Retinal pigment epithelial cell (primary cell): Measurements from ENCODE around the gene MEF2C.

Experiments
- DNase-seq: peaks from one replicate; pipeline ENCODE4 v3.0.0-alpha.2; 2010; ENCODE audit warnings: low read depth
- H3K4me3 ChIP-seq: 2 replicates; pipeline ENCODE4 v1.5.1; 2011; ENCODE audit warnings: mild to moderate bottlenecking, low read length, control low read depth, moderate library complexity
- TF ChIP-seq, protein P1 (sequence below): conservative IDR thresholded peaks from 2 replicates; pipeline ENCODE4 v1.5.1; 2011; ENCODE audit warnings: low read depth, low read length, control low read depth, inconsistent platforms

Gene MEF2C

DNA sequence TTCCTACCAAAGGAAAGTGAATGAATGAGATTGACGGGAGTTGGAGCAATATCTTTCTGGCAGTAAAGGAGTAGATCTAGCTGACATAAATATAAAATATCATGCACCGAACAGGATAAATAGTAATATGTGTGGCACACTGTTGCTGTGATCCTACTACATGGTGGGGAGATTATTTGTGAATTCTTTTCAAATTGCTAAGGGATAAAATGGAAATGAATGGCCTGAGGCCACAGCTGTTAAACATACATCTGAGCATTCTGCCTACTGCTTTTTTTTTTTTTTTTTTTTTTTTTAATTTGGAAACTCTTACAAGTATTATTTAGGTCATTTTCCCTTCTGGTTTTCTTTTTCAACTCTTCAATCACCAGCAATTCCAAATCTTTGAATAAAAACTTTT lies 66.8 kb downstream of the MEF2C start:
- DNase-seq, result no peak
- TF ChIP-seq, protein P1, sequence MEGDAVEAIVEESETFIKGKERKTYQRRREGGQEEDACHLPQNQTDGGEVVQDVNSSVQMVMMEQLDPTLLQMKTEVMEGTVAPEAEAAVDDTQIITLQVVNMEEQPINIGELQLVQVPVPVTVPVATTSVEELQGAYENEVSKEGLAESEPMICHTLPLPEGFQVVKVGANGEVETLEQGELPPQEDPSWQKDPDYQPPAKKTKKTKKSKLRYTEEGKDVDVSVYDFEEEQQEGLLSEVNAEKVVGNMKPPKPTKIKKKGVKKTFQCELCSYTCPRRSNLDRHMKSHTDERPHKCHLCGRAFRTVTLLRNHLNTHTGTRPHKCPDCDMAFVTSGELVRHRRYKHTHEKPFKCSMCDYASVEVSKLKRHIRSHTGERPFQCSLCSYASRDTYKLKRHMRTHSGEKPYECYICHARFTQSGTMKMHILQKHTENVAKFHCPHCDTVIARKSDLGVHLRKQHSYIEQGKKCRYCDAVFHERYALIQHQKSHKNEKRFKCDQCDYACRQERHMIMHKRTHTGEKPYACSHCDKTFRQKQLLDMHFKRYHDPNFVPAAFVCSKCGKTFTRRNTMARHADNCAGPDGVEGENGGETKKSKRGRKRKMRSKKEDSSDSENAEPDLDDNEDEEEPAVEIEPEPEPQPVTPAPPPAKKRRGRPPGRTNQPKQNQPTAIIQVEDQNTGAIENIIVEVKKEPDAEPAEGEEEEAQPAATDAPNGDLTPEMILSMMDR, result no peak
- no peak overlapping the region for H3K4me3 ChIP-seq

DNA sequence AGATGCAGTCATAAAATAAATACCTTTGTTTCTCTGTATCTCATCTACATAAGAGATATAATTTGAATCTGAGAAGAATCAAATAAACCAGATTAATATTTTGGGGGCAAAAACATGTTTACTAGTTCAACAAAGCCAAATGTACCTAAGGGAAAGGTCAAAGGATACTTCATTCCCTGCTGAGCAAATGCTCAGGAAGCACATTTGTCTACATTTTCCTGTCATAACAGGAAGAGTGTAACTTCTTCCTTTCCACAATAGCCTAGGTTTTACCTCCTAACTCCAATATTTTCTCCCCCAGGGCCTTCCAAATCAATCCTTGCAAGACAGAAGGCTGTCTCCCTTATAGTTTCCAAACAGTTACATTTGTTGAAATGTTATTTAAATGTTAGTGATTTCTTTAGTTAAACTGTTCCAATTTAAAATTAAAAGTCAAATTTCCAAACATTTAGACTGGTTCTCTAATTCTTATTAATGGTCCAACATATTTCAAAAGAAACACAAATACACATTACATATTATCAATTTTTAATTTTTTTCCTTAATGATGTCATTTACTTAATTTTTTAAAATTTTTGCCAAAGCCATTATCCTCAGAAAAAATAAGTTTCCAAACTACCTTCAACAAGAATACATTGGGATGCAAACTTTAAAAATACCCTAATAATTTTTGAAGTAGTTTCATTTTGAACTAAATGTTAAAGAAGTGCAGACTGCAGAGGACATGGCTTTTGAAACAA lies 67.8 kb downstream of the MEF2C start:
- H3K4me3 ChIP-seq, result no peak overlapping the region
- no peak for DNase-seq
- TF ChIP-seq, protein P1, result no peak

DNA sequence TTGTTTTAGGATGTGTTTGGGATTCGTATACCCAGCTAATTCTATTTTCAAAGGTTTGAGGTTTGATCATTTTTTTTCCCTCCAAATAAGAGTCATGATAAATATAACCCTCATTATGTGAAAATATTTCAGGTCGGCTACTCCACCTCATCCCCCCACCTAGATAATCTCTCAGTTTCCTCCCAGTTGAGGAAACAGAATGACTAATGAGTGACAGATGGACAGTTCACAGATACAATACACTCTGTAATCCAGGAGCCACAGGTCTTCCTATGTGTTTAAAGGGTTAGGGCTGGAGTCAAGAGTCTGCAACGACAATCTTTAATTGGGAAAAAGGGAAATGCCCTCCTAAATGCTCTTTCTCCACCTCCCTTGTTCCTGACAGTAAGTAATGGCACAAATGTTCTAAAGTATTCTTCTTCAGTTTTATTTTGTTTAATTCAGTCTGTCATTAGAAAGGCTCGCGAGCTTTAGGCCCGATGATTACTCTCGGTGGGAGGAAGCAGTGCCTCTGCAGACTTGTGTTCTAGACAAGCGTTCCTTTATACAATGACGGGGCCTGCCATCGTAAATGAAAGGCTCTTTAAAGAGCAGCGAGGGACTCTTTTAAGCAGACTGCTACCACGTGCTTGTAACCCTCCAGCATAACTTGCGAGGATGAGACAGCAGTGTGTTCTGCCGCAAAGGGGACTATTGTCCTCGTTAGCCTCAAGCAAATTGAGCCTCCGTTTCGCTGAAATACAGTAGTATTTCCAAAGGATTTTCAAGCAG lies 69.0 kb downstream of the MEF2C start:
- TF ChIP-seq, protein P1, result no peak
- no peak overlapping the region for H3K4me3 ChIP-seq
- DNase-seq, result no peak

DNA sequence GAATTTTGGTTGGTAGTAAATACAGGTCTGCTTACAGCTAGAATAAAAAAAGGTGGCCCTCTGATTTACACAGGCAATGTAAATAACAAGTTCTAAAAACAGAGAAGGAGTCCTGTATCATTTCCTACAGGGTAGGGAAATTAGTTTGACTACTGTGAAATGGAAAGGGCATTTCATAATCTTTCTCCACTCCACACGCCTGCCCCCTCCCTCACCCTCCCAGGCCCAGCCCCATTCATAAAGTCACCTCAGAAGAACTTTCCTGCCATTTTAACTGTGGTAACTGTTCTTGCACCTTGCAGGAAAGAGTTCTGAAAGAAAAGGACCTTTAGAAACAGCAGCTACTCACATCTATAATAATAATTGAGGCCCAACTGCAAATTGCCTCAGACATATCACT lies 69.7 kb downstream of the MEF2C start:
- H3K4me3 ChIP-seq, result no peak overlapping the region
- no peak for DNase-seq
- TF ChIP-seq, protein P1, result no peak

DNA sequence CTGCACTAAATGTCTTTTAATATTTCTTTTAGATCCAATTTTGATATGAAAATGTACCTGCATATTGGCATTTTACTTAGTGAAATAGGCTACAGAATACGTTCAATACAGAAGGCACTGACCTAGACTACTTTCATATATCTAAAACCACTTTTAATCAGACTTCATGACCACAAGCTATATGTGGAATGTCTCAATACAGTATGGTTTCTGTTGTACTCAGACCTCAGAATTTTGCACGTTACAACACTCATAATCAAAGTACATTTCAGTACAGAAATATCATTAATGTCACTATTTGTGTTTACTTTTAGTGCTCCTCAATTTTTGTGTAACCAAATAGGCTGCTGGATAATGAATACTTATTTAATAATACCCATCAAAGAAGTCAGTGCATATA lies 74.8 kb downstream of the MEF2C start:
- H3K4me3 ChIP-seq, result no peak overlapping the region
- no peak for DNase-seq
- TF ChIP-seq, protein P1, result no peak

DNA sequence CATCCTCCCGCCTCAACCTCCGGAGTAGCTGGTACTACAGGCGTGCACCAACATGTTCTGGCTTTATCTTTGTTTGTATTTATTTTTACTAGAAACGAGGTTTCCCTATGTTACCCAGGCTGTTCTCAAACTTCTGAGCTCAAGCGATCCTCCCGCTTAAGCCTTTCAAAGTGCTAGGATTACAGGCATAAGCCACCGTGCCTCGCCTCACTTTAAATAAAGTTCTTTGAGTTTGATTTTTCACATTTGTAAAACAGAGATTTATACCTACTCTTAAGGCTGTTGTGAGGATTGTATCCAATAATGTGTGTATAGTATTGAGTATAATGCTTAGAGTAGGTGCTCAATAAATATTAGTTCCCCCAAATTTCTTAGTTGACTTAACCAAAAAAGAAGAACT lies 75.7 kb downstream of the MEF2C start:
- DNase-seq, result no peak
- TF ChIP-seq, protein P1, result no peak
- H3K4me3 ChIP-seq, result no peak overlapping the region

DNA sequence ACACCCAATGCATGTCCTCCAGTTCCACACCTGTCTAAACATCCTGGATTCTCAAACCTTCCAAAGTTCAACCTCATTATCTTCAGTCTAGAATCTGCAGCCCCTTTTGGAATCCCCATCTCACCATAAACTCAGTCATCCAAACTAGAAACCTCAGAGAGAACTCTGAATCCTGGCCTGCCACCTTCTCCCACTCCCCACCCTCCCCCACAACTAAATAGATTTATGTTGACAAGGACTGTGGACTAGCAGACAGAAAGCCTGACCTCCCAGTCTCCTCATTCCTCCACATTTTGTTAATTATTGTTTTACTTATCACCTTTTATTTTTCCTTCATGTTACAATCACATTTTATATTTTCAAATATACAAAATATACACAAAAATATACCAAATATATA lies 76.6 kb downstream of the MEF2C start:
- TF ChIP-seq, protein P1, result no peak
- no peak overlapping the region for H3K4me3 ChIP-seq
- no peak for DNase-seq
